HG03460 (cell line): ENCODE data around the gene BNIP5.

Experiments
- ATAC-seq: cut with Tn5 transposase; IDR thresholded peaks from one replicate; pipeline ENCODE4 v1.9.1; 2021; ENCODE audit not compliant: unreplicated experiment

The BNIP5 gene

DNA sequence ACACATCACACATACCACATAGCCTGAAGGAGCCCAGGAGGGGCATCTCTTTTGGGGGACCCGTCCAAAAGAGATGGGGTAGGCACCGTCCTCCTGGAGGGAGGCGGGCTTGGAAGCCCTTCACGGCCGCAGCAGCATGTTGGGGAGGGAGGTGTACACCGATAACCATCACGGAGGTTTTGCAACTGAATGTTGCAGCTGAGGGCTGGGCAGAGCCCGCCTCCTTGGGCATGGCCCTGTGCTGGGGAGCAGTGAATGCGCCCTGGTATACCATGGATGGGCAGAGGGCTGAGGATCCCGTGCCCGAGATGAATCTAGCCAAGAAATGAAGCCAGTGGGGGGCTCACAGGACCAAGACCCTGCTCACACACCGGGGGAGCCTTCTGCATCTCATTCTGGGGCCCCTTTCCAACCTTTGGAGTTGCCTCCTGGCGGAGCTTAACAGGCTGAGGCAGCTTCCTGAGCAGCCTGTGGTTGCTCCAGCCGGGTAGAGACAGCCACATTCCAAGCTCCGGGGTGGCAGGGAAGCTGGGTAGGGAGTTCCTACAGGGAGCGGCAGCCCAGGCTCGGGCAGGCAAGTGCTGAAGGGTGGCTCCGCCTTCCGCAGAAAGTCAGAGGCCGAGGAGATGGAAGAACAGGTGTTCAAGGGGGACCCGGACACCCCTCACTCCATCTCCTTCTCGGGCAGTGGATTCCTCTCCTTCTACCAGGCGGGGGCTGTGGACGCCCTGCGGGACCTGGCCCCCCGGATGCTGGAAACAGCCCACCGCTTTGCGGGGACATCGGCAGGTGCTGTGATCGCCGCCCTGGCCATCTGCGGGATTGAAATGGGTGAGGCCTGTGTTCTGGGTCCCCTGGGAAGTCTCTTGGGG, 66.6 kb downstream of the BNIP5 start, which contains the start of gene PNPLA1:
Gene PNPLA1 (plus strand): TSS at position 227 of the 872 bp plus-strand sequence. CDS start 400 bp downstream, at position 627.
- no peak for ATAC-seq

DNA sequence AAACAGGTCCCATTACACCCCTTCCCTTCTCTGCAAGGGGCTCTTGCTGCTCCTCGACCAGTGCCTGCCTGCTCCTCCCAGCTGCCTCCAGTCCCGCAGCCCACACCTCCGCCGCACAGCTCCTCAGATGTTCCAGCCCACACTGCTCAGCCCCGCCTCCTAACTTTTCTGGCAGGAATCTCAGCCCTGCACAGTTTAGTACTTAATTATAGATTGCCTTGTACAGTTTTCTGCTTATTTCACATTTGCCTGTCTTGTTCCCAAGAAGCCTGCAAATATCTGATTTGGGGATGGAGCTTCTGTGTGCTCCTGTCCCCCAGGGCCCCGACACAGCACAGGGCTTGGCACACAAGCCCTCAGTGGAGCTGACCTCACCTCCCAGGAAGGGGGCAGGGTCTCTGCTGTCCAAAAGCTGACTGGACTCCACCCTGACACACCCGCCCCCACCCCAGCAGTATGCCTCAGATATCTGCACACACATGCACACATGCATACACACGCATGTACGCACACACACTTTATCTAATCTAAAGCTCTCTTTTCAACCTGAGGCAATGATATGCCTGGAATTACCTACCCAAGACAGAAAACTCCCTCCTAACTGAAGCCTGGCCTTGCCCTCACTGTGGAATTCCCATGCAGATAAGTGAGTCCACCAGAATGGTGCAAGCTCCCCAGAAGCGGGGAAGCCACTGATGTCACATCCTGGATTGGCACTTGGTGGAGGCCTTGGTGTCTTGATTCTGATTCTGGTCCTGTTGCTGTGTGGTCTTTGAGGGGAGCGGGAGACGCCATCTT, 68.0 kb downstream of the BNIP5 start:
- no peak for ATAC-seq

DNA sequence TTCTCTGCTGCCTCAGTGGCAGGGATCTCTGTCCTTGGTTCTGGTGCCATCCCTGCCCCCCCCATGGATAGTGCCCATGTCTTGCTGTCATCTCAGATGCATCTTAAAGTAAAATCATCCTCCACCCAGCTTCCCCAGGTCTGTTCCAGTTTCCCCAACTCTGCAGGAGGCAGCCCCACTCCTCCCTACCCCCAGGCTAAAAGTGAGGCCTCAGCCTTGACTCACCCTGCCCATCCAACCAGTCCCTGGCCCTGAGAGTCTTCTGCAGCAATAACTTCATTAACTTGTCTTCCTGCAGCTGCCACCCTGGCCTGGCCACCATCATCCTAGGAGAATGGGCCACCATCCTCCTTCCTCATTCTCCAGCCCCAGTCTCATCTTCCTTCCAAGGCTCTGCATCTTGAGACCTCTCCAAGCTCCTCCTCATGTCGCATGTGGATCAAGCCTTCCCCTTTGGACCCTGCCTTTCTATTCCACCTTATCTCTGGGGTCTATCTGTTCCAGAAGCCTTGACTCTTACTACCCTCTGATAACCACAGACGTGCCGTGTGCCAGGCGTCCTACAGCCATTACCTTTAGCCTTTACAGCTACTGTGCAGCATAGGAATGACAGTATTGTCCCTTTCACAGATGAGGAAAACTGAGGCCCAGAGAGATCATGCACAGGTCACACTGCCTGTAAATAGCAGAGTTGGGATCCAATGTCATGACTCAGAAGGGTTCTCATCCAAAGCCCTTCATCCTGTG, 68.8 kb downstream of the BNIP5 start:
- no peak for ATAC-seq

DNA sequence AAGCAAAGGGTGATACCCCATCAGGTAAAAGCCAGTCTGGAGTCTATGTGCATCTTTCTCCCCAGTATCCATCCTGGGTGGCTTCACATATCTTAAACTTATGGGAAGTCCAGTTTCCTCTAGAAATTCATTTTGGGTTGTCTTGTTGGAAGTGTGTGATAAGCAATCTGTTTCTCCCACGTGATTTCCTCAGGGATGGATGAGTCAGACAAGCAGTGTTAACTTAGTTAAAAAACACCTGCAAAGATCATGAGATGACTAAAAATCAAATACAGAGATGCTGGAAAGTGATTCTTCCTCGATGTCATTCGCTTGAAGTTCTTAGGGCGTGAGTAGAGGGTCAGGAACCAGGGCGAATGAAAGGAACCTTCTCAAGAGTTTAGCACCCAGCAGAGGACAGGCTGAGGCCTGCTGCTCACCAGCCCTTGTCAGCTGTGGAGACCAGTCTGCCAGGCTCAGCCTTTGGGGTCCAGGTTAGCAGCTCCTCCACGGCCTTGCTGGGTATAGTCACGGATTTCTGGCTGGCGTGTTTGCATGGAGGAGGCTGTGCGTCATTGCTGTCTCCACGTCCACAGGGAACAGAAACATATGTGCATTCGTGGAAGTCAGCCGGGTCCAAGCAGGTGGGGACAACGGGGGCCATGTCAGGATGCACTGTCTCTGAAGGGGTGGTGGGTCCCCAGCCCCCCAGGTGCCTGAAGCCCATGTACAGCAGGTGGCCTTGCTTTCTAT, 69.6 kb downstream of the BNIP5 start:
- ATAC-seq = no peak
